Daoy (cell line): ENCODE data around the gene RPL36. TPM values are rescaled to one million over a fixed set of nuclear protein-coding genes. Genes with fewer than 3 reads are reported as not detected.
"Not testable (repeated sequence)": the region's sequence is repeated elsewhere in the genome, so short reads cannot be mapped to it uniquely, and the experiment has no call there.

Experiments
- DNase-seq: peaks from one replicate; pipeline ENCODE4 v3.0.0-alpha.2; 2015; ENCODE audit warnings: low read depth
- total RNA-seq: library from RNA; depleted of rRNA; stranded (reverse); fragments of >200 nt; shearing (Covaris generic); gene quantifications from 2 replicates; pipeline ENCODE4 v1.2.3, GENCODE V29; 2014

The RPL36 gene
- total RNA-seq, 1 experiment from 2014 or later: 864 TPM

- peak; percentile 59 for DNase-seq
These were observed 1.1 kb downstream of the RPL36 start for GRCh38 chr19:5690955-5691821.

- DNase-seq: peak; percentile 10
These were observed 2.0 kb downstream of the RPL36 start for GRCh38 chr19:5691822-5692722.

- no peak for DNase-seq
These were observed 2.7 kb downstream of the RPL36 start for GRCh38 chr19:5692723-5693194.

- no peak for DNase-seq
These were observed 3.4 kb downstream of the RPL36 start for GRCh38 chr19:5693195-5694166.

GRCh38 chr19:5694167-5694955, 4.3 kb downstream of the RPL36 start:
- DNase-seq: no peak

GRCh38 chr19:5694956-5695648, 5.0 kb downstream of the RPL36 start:
- DNase-seq: peak; percentile 32

- peak; percentile 40 for DNase-seq
These were observed 5.6 kb downstream of the RPL36 start for GRCh38 chr19:5695649-5696195.

GRCh38 chr19:5696196-5697021, 6.3 kb downstream of the RPL36 start:
- DNase-seq: peak; percentile 47

- DNase-seq: peak; percentile 58
These were observed 7.2 kb downstream of the RPL36 start for GRCh38 chr19:5697022-5697889.

GRCh38 chr19:5697890-5698634, 8.0 kb downstream of the RPL36 start:
- DNase-seq: peak; percentile 49

- peak; percentile 22 for DNase-seq
These were observed 8.7 kb downstream of the RPL36 start for GRCh38 chr19:5698635-5699422.

GRCh38 chr19:5700455-5701092, 10.5 kb downstream of the RPL36 start:
- DNase-seq: peak; percentile 16

GRCh38 chr19:5702053-5702410, 11.9 kb downstream of the RPL36 start:
- DNase-seq: not testable (repeated sequence)

- peak; percentile 7 for DNase-seq
These were observed 14.0 kb downstream of the RPL36 start for GRCh38 chr19:5703819-5704818.
